Measurements from ENCODE around the gene CKMT1B.
"Not testable (repeated sequence)": the region's sequence is repeated elsewhere in the genome, so short reads cannot be mapped to it uniquely, and the experiment has no call there.

DNA sequence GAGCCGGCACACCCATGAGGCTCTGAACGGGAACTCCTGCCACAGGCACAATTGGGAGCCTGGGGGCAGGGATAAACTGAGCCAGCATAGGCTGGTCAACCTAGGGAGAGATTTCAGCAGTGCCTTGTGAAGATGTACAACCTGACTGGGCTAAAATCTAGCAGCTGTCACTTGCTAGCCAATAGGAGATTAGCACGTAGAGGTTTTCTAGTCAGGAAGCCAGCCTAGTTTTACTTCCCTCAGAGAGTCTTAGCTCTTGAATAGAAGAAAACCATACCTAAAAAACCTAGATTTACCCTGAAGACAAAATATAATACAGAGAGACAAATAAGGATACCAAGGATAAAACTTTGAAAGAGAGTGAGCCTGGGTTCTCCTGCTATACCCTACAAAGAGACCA is 31.1 kb upstream of the CKMT1B start:
- TF ChIP-seq CTCF, EZH2phosphoT487 (IDR thresholded peaks at IDR 0.05; ENCODE audit: low read length): not testable (repeated sequence)

Data from MM.1S (cell line).